HL-60/S4 treated with phorbol 12-myristate 13-acetate at 8.2 ng/mL for 4 days and 3 days (cell line): ENCODE data around the gene FOLR1.

ENCODE experiments used
- in situ Hi-C: fragments of 300-500 bp; cut with MboI; formaldehyde crosslinking; loops from 2 replicates; pipeline ENCODE4 v1.15.0; 2022; ENCODE audit warnings: low sequenced_read_pairs

FOLR1 gene

GRCh38 chr11:72233773-72234513, 42.0 kb downstream of the FOLR1 start:
- in situ Hi-C loops: no loop called here

DNA sequence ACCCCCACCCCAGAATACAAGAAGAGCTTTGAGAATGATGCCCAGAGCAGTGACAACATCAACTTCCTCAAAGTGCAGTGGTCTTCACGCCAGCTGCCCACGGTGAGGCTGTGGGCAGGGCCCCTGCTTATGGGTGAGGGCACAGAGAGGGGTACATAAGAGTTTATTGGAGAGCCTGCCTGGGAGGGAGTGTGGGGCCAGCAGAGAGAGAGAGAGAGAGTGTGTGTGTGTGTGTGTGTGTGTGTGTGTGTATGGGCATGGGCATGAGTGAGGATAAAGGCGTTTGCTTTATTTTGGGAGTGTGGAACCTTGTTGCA, 42.5 kb downstream of the FOLR1 start:
- in situ Hi-C loops: no loop called here

- in situ Hi-C loops: no loop called here
Observed at GRCh38 chr11:72234920-72235319, 43.0 kb downstream of the FOLR1 start.

DNA sequence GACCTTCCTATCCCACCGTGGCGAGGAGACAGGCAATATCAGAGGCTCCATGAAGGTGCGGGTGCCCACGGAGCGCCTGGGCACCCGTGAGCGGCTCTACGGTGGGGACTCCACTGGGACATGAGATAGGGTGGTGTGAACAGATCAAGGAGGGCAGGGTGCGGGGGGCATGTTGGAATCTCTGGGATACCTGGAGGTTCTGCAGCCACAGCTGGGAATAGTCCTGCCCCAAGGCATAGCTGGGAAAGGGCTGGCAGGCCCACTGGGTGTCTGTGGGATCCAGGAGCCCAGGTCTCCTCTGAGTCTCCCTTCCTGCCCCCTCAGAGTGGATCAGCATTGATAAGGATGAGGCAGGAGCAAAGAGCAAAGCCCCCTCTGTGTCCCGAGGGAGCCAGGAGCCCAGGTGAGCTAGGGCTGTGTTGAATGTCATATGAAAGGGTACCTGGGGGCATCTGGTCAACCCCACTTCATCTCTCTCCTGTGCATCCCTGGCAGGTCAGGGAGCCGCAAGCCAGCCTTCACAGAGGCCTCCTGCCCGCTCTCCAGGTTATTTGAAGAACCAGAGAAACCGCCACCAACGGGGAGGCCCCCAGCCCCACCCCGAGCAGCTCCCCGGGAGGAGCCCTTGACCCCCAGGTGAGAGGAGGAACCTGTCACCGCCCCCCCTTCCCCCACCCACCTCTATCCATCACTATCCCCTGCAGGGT, 43.6 kb downstream of the FOLR1 start:
- in situ Hi-C loops: no loop called here

GRCh38 chr11:72236083-72236697, 44.2 kb downstream of the FOLR1 start:
- in situ Hi-C loops: no loop called here

- in situ Hi-C loops: no loop called here
Observed at GRCh38 chr11:72236774-72237111, 44.8 kb downstream of the FOLR1 start.

GRCh38 chr11:72237112-72237931, 45.4 kb downstream of the FOLR1 start:
- in situ Hi-C loops: no loop called here

DNA sequence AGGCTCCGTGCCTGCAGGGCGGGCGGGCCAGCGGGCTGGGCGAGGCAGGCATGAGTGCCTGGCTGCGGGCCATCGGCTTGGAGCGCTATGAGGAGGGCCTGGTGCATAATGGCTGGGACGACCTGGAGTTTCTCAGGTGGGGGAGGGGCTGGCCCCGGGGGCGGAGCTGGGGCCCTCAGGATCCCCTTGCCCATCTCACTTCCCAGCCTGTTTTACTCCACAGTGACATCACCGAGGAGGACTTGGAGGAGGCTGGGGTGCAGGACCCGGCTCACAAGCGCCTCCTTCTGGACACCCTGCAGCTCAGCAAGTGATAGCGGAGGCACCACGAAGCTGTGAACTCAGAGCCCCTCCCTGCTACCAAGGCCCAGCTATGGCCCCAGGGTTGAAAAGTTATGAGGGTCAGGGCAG, 46.1 kb downstream of the FOLR1 start:
- in situ Hi-C loops: no loop called here

DNA sequence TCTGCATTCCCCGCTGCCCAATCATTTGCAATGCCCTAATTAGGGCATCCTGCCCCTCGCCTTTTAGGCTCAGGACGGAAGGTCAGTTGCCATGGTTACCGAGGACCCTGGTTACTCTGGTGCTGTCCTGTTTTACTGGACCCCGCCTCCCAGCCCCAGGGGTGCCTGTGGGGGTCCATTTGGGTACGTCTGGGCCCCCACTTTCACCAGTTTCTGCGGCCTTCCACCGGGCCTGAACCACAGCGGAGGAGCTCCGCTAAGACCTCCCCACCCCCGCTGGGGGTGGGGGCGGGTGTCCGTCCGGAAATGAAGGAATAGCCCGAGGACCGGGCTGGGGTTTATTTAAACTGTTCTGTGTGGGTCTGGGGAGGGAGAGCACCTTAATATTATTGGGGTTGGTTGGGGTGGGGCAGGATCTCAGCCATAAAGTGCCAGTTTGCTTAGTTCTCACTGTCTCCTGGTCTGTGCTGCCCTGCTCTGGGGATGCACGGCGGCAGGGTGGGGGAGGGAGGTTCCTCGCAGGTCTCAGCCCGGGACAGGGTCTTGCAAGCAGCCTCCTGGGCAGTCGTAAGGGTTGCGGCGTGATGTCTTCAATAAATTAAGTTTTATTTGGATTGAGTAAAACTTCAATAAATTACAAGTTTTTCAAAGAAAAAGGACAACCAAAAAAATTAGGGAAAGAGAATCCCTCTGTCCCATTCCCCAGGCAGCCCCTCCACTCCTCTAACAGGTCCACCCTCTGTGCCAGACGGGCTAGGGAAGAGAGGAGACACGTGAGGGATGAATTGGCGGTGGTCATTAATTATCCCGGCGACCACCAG, 46.8 kb downstream of the FOLR1 start:
- in situ Hi-C loops: no loop called here

GRCh38 chr11:72239313-72239848, 47.4 kb downstream of the FOLR1 start:
- in situ Hi-C loops: no loop called here

- in situ Hi-C loops: no loop called here
Observed at GRCh38 chr11:72239849-72240460, 48.0 kb downstream of the FOLR1 start.

DNA sequence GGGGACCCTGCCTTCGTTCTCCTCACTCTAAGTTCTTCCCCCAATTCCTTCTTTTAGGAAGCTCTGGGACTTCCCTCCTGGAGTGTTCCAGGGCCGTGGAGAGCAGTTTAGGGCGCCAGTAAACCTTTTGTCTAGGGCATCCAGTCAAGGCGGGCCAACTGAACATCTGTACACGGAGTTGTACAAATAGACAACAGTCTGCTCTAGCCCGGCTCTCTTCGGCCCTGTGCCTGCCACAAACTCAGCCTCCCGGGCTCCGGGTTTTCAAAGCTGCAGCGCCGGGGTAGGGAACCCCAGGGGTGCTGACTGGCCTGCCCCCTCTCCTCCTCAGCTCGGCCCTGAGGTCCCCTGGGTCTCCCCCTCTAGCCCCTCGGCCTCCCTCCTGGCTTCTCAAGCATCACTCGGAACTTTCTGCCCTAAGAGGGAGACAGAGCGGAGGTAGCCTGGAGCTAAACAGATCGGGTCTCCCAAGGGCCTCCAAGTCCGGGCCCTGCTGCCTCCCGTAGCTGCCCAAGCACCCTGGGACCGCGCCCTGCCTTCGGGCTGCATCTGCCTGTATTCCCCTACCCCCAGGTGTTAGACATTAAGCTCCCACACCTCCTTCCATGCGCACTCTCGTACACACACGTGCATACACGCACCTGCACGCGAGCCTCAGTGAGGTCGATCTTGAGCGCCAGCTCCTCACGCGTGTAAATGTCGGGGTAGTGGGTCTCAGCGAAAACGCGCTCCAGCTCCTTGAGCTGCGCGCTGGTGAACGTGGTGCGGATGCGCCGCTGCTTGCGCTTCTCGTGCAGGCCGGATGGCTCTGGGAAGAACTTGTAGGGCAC, 48.7 kb downstream of the FOLR1 start:
- in situ Hi-C loops: no loop called here

- in situ Hi-C loops: no loop called here
Observed at GRCh38 chr11:72241291-72241781, 49.4 kb downstream of the FOLR1 start.

DNA sequence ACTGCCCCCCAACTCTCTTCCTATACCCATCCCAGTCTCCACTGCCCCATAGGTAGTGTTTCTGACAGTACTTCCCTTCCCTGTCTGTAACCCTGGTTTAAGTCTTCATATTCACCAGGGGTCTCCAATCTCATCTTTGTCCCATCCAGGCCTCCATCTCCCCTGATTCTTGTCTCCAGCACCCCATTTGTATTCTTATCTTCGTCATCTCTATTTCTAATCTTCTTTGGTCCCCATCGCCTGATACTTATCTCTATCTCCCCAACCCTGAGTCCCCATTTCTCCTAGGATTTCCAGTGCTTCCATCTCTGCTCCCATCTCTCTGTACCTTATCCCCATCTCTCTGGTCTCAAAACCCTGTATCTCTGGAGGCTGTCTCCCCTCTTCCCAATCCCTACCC, 50.2 kb downstream of the FOLR1 start:
- in situ Hi-C loops: no loop called here

DNA sequence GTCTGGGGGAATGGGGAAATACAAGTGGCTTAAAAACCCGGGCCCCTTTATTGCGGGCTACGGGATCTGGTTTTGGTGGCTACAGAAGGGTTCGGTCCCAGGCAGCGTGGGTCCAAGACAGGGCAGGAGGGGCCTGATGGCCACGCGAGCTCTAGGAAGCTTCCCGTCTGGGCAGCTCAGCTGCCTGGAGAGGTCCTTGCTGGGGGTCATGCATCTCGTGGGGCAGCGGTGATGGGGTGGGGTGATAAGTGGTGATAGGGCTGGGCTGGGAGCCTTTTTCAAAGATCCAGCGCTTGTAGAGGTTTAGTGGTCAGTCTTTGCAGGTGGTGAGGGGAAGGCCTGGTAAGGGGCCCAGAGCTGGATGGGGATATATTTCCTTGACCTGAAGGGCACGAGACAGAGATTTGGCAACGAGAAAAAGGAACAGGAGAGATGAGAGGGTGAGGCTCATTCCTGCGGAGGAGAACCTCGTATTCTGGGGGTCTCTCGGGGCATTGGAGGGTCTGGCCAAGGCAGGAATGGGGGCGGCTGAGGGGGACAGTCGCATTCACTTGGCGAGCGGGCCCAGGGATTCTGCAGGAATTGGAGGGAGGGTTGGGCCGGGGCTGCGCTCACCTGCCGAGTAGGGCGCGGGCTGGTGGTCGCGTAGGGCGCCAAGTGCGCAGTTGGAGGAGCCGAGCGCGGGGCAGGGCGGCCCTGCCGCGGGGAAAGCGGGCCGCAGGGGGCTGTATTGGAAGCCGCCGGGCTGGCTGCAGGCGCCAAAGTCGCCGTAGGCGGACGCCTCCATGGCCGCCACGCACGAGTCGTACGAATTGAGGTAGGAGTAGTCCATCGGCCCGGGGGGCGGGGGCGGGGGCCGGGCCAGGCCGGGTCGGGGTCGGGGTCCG, 51.5 kb downstream of the FOLR1 start:
- in situ Hi-C loops: no loop called here

DNA sequence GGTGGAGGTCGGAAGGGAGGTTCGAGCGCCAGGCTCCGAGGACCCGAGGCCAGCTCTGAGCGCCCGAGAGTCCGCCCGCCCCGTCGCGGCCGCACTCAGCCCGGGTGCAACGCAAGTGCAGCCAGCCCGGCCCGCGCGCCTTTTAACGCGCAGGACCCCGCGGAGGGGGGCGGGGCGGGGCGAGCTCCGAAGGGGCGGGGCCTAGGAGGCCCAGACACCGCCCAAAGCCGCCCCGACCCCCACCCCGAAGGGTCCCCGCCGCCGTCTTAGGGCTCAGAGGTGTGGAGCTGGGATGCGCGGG, 52.1 kb downstream of the FOLR1 start, which contains the start of gene PHOX2A:
Gene PHOX2A, minus strand, starts transcription at position 117 of the 301 bp plus-strand sequence. CDS start 172 bp downstream, outside the sequence.
- in situ Hi-C loops: no loop called here

DNA sequence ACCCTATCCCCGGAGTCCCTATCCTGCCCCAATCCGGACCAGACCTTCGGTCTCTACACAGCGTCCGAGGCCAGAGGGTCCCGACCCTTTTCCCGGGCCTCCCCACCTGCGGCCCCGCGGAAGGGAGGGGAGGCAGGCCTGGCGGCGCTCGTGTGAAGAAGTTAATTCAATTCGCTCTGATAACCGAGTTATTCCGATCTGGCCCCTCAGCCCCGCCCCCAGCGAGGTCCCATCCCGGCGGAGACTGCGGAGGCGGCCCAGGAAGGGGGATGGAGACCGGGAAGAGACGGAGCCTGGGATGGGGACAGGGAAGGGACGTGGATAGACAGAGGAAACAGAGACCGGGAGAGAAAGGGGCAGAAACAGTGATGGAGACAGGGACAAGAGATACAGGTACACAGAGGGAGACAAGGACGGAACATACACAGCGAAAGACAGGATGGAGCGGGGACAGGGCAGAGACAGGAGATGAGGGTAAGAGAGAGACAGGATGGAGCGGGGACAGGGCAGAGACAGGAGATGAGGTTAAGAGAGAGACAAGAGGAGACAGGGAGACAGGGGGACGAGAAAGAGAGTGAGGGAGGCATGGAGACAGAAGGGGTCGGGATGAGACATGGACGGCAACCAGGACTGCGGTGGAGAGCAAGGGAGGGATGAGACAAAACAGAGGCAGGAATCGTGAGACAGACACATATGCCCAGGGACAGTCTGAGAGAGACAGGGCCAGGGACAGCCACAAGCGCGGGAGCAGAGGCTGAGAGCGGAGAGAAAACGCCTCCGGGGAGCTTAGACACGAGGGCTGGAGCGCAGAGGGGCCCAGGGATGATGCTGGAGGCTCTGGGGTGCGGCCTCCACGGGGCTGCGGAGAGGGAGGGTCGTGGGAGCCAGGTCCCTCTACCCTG, 52.7 kb downstream of the FOLR1 start:
- in situ Hi-C loops: no loop called here
